Measurements from ENCODE around the gene RPAP2.

GRCh38 chr1:92411511-92411910, 112.7 kb downstream of the RPAP2 start:
- TF ChIP-seq CTCF (conservative IDR thresholded peaks at IDR 0.05; ENCODE audit: low read length) (no peak), EZH2phosphoT487 (IDR thresholded peaks at IDR 0.05; ENCODE audit: borderline replicate concordance, low read depth, low read length) (no peak)
